NCI-H1417 treated with DMSO at 0.1 percent for 48 hours (cell line): ENCODE measurements around the gene RSPH9.
A peak's percentile ranks its signal among the peaks of the same experiment; 100 is the strongest.
"Not testable (repeated sequence)": the region's sequence is repeated elsewhere in the genome, so short reads cannot be mapped to it uniquely, and the experiment has no call there.

ENCODE experiments used
- DNase-seq: peaks from one replicate; lab custom pipeline; 2025; lab: John Stamatoyannopoulos, UW

The RSPH9 gene

DNA sequence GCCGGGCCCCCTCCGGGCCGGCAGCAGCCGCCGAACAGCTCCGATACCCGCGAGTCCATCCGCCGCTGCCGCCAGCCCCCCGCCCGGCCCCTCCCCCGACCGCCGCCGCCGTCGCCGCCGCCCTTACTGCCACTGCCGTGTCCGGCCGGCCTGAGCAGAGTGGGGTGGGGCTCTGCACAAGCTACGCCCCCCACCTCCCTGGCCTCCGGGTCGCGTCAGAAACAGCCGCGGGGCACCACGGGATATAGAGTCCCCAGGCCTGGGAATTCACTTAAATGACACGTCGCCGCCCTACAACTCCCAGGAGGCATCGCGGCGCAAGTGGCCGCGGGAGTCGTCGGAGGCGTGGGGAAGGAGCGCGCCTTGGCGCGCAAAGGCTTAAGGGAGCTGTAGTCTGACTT, 15.7 kb upstream of the RSPH9 start, which contains the start of gene GTPBP2:
GTPBP2 (minus strand) TSS at position 161 of the 401 bp plus-strand sequence; CDS start at position 59, 102 bp downstream.
- peak; percentile 91 for DNase-seq

DNA sequence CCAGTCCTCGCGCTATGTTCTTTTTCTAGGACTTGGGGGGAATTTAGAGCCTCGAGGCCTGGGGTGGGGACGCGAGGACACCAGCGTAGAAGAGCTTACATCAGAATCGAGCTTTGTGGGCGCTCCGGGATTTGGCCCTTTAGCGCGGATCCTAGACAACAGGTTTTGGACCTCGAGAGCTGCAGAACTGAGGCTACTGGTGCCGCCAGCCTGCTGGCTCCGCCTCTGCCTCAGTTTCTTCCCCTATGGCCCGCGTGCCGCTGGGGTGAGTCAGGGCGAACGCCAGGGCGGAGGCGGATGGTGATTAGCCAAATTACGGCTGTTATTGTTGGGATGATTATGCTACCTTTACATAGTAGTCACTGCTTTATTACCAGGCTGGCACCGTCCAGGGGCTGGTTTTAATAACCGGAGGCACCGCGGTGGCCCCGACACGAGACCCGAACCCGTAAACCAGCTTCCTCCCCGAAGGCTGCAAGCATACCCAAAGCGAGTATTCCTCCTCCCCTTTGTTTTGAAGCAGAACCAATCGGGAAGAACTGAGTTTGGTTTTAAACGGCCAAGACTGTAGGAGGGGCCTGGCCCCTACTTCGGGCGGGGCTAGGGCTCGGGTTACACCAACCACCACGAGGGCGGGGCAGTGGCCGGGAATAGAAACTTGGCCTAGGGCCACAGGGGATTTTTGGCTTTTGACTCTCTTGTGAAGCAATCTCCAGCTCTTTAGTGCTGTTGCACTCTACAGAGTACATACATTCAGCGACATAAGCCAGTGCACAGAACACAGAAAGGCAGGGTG, 15.1 kb upstream of the RSPH9 start:
- peak; percentile 58 for DNase-seq

DNA sequence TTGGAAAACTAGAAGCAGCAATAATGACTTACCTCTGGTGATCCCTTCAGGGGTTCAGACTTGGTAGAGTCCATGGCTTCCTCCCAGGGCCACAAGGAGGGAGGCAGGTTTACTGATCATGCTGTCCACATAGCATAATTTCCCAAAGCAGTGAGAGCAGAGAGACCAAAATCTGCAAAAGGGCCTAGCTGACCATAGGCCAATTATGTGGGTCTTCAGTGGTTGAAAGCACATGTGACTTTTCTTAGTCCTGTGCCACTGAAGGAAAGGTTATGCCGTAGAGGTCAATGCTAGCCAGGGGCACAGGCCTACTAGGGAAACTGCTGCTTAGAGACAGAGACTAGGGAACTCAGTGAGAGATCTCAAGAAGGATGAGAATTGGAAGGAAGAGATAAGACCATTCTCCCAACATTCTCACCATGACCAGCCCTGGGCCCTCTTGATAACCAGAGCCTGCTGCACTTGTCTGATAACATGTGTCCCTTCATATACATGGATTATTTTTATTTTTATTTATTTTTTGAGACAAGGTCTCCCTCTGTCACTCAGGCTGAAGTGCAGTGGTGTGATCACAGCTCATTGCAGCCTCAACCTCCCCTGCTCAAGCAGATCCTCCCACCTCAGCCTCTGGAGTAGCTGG, 13.7 kb upstream of the RSPH9 start:
- DNase-seq: no peak

DNA sequence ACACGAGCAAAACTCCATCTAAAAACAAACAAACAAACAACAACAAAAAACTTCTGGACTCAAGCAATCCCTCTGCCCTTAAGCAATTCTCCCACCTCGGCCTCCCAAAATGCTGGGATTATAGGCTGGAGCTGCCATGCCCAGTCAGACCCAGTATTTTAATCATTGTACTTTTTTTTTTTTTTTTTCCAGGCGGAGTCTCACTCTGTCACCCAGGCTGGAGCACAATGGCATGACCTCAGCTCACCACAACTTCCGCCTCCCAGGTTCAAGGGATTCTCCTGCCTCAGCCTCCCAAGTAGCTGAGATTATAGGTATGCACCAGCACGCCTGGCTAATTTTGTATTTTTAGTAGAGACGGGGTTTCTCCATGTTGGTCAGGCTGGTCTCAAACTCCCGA, 11.8 kb upstream of the RSPH9 start:
- DNase-seq: not testable (repeated sequence)

DNA sequence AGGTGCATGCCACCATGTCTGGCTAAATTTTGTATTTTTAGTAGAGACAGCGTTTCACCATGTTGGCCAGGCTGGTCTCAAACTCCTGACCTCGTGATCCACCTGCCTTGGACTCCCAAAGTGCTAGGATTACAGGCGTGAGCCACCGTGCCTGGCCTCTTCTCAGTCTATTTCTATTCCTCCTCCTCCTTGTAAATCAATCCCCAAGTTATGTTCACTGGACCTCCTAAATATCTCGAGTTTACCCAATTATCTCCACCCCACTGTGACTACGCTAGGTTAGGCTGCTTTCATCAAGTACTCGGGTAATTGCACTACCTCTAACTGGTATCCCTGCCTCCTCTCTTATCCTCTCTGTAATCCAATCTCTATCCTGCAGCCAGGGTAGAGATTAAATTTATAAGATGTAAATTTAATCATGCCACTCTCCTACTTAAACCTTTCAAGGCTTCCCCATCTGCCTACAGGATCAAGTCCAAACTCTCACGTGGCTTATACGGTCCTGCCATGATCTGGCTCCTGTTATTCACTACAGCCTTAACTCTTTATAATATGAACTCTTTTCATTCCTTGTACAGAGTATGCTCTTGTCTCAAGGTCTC, 10.0 kb upstream of the RSPH9 start:
- DNase-seq: no peak

DNA sequence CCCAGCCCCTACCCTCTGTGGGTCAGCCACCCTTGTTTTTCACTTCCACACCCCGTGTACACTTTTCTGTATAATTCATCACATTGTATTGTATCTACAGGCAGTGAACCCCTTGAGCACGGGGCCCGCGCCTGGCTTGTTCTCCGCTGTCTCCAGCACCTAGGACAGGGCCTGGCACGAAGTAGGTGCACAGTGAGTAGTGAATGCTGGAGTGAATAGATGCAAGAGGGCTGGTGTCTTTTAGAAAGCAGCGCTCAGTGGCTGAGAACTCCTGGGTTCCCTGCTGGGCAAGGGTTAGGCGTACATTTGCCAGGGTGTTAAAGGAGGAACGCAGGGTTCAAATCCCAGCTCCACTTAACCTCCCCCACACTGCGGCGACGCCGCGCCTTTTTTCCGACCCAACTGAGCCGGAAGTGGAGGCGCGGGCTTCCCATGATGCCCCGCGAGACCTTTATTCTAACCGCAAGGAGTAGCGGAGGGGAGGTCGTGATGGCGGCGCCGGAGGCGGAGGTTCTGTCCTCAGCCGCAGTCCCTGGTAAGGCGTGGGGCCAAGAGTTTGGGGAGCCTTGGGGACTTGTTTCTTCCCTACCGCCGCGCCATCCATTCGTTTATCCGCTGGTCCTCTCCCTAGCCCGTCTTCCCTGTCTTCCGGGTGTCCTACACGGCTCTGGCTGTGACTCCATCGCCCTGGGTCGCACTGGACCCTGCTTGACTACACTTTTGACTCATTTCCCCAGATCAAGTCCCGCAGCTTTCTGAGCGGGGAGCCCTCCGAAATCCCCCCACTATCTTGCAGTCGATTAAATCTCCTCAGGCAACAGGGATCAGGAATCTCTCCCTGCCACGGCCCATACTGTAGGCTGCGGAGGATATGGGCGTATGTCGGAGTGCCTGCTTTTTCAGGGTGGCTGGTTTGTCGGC, 9.2 kb upstream of the RSPH9 start, which contains the start of gene MAD2L1BP:
MAD2L1BP (plus strand) TSS at position 454 of the 921 bp plus-strand sequence; CDS start at position 490, 36 bp downstream.
- DNase-seq: peak; percentile 32

DNA sequence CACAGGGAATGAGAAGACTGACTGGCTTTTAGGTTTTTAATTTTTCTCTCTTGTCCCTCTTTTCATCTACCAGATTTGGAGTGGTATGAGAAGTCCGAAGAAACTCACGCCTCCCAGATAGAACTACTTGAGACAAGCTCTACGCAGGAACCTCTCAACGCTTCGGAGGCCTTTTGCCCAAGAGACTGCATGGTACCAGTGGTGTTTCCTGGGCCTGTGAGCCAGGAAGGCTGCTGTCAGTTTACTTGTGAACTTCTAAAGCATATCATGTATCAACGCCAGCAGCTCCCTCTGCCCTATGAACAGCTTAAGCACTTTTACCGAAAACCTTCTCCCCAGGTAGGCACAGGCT, 8.6 kb upstream of the RSPH9 start:
- DNase-seq: no peak

DNA sequence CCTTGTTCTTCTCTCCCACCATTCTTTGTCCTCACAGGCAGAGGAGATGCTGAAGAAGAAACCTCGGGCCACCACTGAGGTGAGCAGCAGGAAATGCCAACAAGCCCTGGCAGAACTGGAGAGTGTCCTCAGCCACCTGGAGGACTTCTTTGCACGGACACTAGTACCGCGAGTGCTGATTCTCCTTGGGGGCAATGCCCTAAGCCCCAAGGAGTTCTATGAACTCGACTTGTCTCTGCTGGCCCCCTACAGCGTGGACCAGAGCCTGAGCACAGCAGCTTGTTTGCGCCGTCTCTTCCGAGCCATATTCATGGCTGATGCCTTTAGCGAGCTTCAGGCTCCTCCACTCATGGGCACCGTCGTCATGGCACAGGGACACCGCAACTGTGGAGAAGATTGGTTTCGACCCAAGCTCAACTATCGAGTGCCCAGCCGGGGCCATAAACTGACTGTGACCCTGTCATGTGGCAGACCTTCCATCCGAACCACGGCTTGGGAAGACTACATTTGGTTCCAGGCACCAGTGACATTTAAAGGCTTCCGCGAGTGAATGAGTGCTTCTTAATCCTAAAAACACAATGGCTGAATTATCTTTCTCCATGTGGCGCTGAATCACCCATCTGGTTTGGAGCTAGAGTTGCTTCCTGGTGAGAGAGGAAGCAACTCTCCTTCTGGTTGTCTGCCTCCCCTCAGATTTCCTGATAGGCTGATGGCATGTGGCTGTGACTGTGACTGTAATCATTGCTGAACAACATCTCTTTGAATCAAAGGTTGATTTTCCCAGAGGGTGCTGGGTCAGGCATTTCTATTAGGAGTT, 4.6 kb upstream of the RSPH9 start:
- no peak for DNase-seq

DNA sequence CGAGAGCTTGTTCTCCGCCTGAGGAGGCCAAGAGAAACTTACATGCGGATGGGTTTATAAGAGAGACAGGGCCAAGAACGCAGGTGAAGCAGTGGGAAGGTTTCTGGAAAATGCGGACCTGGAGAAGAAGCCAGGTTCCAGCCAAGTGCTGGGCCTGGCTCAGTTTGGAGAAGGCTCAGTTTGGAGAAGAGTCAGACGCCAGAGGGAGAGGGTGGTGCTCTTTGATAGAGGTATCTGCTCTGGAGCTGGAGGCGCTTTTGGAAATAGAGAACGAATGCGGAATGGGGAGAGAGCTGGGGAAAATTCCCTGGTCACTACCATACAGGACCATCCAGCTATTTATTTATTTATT, 753 bp downstream of the RSPH9 start:
- no peak for DNase-seq

DNA sequence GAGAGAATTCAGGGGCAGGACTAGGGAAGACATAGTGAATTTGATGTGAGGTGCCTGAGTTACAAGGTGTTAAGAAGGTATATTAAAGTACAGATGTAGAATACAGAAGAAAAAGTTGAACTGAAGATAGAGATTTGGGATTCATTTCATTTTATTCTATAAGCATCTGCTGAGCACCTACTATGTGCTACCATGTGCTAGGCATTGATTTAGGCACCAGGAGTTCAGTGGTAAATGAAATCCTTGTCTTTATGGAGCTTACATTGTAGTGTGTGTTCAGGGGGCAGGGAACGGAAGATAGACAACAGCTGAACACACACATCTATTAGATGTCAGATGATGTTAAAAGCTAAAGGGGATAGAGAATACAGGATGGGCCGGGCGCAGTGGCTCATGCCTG, 2.8 kb downstream of the RSPH9 start:
- DNase-seq: no peak

DNA sequence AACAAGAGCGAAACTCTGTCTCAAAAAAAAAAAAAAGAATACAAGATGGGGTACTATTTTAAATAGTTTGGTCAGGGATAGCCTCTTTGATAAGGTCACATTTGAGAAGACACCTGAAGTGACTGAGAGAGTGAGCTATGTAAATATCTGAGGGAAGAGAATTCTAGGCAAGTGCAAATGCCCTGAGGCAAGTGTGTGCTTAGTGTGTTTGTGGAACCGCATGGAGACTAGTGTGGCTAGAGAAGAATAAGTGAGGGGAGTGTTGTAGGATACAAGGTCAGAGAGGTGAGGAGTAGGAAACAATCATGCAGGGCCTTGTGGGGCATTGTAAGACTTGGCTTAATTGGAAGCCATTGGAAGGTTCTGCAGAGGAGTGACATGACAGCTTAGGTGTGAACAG, 3.4 kb downstream of the RSPH9 start:
- no peak for DNase-seq

DNA sequence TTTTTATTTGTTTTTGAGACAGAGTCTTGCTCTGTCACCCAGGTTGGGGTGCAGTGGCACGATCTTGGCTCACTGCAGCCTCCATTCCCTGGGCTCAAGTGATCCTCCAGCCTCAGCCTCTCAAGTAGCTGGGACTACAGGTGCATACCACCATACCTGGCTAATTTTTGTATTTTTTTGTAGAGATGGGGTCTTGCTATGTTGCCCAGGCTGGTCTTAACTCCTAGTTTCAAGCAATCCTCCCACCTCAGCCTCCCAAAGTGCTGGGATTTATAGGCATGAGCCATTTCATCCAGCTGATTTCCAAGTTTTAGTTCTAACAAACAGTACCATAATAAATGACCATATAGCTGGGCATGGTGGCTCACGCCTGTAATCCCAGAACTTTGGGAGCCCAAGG, 8.0 kb downstream of the RSPH9 start:
- DNase-seq: not testable (repeated sequence)

DNA sequence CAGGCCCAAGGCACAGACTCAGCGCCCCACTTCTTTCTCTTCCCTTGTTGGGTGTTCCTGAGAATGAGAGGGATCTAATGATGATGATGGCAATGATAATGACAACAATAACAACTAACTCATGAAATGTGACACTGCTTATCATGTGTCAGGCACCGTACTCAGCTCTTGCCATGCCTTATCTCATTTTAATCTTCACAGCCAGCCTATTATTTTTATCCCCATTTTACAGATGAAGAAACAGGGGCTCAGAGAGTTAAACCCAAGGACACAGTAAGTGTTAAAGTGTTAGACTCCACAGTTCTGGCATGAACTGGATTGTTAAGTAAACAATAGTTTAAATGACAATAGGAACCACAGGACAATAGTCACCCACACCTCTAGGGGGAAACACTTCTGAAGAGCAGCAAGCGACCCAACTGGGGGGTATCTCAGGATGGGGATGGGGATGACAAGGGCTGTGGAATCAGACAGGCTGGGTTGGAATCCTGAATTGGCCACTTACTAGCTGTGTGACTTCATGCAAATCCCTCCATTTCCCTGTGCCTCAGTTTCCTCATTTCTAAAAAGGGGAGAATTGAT, 12.5 kb downstream of the RSPH9 start:
- no peak for DNase-seq

DNA sequence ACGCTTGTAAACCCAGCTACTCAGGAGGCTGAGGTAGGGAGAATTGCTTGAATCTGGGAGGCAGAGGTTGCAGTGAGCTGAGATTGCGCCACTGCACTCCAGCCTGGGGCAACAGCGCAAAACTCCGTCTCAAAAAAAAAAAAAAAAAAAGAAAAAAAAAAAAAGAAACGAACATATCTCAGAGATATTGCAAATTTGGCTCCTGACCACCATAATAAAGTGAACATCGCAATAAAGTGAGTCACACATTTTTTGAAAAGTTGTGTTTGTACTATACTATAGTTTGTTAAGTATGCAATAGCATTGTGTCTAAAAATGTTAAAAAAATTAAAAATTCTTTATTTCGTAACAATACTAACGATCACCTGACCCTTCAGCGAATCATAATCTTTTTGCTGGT, 13.3 kb downstream of the RSPH9 start:
- DNase-seq: no peak

DNA sequence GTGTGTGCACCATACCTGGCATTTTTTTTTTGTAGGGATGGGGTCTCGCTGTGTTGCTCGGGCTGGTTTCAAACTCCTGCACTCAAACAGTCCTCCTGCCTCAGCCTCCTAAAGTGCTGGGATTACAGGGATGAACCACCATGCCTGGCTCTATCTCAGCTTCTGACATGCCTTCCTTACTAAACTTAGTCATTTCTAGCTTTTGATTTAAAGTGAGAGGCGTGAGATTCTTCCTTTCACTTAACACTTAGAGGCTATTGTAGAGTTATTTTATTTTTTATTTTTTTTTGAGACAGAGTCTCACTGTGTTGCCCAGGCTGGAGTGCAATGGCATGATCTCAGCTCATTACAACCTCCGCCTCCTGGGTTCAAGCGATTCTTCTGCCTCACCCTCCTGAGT, 18.1 kb downstream of the RSPH9 start:
- not testable (repeated sequence) for DNase-seq

DNA sequence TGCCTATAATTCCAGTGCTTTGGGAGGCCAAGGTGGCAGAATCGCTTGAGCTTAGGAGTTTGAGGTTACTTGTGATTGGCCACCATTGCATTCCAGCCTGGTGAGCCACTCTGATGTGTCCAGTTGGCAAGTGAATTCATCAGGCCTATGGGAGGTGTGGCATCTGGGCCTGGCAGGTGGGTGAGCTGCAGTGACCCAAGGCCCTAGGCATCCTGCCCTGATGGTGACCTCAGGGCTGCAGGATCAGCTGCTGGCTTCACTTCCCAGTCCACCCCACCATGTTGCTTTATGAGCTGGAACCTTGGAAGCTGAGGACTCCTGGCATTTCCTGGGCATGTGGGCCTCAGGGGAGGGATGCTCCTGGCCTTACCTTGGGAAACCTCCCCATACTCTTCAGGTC, 20.5 kb downstream of the RSPH9 start:
- DNase-seq: no peak

DNA sequence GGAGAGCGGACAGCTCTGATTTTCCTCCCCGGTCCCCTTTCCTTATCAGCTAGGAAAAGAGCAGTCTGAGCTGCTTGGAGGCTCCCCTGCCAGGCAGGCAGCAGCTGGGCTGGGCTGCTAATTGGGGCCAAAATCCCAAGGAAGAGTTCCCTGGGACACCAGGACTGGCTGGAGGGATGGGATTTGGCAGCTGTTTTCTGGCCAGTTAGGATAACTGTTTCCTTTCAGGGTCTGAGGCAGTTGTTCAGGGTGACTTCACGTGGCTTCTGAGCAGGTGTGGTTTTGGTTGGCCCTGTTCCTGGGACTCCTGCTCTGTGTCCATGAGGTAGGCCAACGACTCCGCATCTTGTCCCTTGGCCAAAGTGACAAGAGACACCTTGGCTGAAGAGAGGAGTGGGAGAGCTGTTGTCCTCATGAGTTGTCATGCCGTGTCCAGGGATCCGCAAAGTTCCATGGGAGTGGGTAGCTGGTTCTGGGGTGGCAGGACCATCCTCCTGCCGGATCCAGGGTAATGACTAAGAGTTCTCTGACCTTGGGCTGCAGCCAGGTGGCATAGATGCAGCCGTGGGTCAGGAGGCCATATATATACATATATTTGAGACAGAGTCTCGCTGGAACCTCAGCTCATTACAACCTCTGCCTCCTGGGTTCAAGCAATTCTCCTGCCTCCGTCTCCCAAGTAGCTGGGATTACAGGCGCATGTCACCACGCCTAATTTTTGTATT, 21.5 kb downstream of the RSPH9 start:
- no peak for DNase-seq

DNA sequence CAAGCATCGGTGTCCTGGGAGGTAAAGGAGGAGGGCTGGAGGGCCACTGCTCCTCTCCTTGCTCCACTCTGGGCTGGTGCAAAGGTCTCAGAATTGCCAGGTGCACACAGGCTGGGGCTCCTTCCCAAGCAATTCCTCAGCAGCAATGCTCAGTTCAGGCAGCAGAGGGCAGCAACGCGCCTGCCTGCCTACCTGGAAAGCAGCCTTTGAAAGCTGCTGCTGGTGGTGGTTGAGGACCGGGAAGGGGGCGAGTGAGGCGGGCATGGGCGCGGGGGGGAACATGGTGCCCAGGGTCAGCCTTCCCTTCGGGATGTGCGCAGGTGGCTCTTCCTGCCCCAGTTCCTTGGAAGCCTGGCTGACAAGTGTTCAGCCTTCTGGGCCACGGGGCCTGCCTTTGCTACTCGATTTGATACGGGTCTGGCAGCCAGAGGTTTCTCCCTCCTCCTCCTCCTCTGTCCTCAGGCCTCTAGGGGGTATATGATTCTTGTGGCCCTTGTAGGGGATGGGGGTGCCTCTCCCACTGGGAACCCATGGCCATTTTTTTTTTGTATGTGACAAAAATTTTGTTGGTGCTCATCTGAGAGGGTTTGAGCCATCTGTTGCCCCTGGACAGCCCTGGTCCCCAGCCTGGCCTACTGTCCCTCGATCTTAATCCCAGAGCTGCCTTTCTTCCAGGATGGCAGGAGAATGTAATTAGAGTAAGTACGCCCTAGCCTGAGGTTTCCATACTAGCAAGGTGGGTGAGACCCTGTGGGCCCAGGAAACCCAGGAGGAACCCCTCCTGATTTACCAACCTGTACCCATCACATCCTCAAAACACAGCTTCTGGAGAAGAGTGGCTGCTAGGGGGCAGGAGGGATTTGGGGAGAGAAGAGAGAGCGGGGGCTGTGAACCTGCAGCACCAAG, 22.7 kb downstream of the RSPH9 start:
- DNase-seq: peak; percentile 0
